GM21515 (cell line): ENCODE measurements around the gene LRRC4.

Source experiments
- ATAC-seq: cut with Tn5 transposase; IDR thresholded peaks from one replicate; pipeline ENCODE4 v1.9.1; 2021; ENCODE audit not compliant: unreplicated experiment

Gene LRRC4

GRCh38 chr7:127979728-127980126 lies 51.5 kb downstream of the LRRC4 start:
- ATAC-seq = no peak

GRCh38 chr7:127979113-127979727 lies 52.0 kb downstream of the LRRC4 start:
- no peak for ATAC-seq

- ATAC-seq = no peak
Measured at GRCh38 chr7:127978421-127978820, 52.8 kb downstream of the LRRC4 start.
